ENCODE results near the gene SBF1.

Gene SBF1

GRCh38 chr22:50486561-50487289 lies 11.9 kb upstream of the SBF1 start, which contains the start of gene MIOX:
TSS of gene MIOX (plus strand) at chr22:50486859. CDS start at chr22:50486898, 39 bp downstream.
- no peak for DNase-seq (ENCODE audit: low read depth in 2 of 2)

GRCh38 chr22:50485221-50486131 lies 10.6 kb upstream of the SBF1 start:
- no peak for DNase-seq (ENCODE audit: low read depth in 2 of 2)

- no peak for DNase-seq (ENCODE audit: low read depth in 2 of 2)
Measured at GRCh38 chr22:50483977-50484853, 9.4 kb upstream of the SBF1 start.

- DNase-seq (ENCODE audit: low read depth in 2 of 2): no peak
Measured at GRCh38 chr22:50483556-50483955, 8.7 kb upstream of the SBF1 start.

GRCh38 chr22:50483106-50483505 lies 8.3 kb upstream of the SBF1 start:
- DNase-seq (ENCODE audit: low read depth in 2 of 2): no peak

GRCh38 chr22:50482107-50483074 lies 7.6 kb upstream of the SBF1 start:
- DNase-seq (ENCODE audit: low read depth in 2 of 2): no peak

- DNase-seq (ENCODE audit: low read depth in 2 of 2): peak in 1 of 2 donors; percentile 50
Measured at GRCh38 chr22:50481440-50482106, 6.7 kb upstream of the SBF1 start, which contains the start of gene ADM2. TSS of gene ADM2 (plus strand) at chr22:50481543. CDS start at chr22:50481848, 305 bp downstream.

- no peak for DNase-seq (ENCODE audit: low read depth in 2 of 2)
Measured at GRCh38 chr22:50481045-50481439, 6.2 kb upstream of the SBF1 start.

- no peak for DNase-seq (ENCODE audit: low read depth in 2 of 2)
Measured at GRCh38 chr22:50479721-50480120, 4.9 kb upstream of the SBF1 start.

GRCh38 chr22:50477923-50478322 lies 3.1 kb upstream of the SBF1 start:
- DNase-seq (ENCODE audit: low read depth in 2 of 2): no peak

GRCh38 chr22:50476868-50477267 lies 2.0 kb upstream of the SBF1 start:
- DNase-seq (ENCODE audit: low read depth in 2 of 2): no peak

- DNase-seq (ENCODE audit: low read depth in 2 of 2): no peak
Measured at GRCh38 chr22:50475652-50476002, 792 bp upstream of the SBF1 start.

GRCh38 chr22:50473855-50474671 lies 772 bp downstream of the SBF1 start:
- DNase-seq (ENCODE audit: low read depth in 2 of 2): no peak

GRCh38 chr22:50473088-50473487 lies 1.7 kb downstream of the SBF1 start:
- DNase-seq (ENCODE audit: low read depth in 2 of 2): peak in 1 of 2 donors; percentile 54

- DNase-seq (ENCODE audit: low read depth in 2 of 2): no peak
Measured at GRCh38 chr22:50471962-50472361, 2.9 kb downstream of the SBF1 start.

- no peak for DNase-seq (ENCODE audit: low read depth in 2 of 2)
Measured at GRCh38 chr22:50471197-50471847, 3.5 kb downstream of the SBF1 start.

GRCh38 chr22:50470491-50470890 lies 4.3 kb downstream of the SBF1 start:
- DNase-seq (ENCODE audit: low read depth in 2 of 2): no peak
